ENCODE results near the gene PHF5A.
A peak's percentile ranks its signal among the peaks of the same experiment; 100 is the strongest.
"Not testable (repeated sequence)": the region's sequence is repeated elsewhere in the genome, so short reads cannot be mapped to it uniquely, and the experiment has no call there.

The PHF5A gene

DNA sequence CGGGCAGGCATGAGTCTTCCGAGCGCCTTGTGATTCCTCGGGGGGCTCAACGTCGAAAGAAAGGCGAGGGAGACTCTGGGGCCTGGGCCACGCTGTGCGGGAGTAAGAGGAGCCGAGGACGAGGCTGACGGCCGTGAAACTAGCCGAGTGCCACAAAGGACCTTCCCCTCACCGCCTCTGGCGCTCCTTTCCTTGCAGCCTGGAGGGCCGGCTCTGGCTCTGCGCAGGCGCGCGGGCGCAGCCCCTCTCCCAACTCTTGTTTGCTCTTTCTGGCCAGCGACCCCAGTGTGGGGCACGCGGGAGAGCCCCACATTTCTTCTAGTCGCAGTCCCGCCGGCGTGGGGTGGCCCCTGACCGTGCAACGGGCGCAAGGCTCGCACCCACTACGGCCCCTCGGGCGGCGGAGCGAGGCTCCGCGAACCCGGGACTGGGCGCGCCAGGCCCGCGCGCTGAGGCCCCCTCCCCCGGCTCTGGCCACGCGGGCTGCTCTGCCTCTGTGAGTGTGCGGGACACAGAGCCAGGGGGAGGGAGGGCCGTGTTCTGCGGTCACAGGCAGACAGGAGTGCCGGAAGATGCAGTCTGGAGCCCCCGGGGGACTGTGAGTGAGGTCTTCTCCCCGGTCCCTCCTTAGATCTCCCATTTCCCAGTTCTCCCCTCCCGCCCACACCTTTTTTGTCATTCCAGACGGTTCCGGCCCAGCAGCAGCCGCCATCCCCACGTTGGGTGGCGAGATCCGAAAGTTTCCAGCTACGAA is 20.9 kb downstream of the PHF5A start:
- peak; percentile 60 for DNase-seq (ENCODE audit: low read depth)

DNA sequence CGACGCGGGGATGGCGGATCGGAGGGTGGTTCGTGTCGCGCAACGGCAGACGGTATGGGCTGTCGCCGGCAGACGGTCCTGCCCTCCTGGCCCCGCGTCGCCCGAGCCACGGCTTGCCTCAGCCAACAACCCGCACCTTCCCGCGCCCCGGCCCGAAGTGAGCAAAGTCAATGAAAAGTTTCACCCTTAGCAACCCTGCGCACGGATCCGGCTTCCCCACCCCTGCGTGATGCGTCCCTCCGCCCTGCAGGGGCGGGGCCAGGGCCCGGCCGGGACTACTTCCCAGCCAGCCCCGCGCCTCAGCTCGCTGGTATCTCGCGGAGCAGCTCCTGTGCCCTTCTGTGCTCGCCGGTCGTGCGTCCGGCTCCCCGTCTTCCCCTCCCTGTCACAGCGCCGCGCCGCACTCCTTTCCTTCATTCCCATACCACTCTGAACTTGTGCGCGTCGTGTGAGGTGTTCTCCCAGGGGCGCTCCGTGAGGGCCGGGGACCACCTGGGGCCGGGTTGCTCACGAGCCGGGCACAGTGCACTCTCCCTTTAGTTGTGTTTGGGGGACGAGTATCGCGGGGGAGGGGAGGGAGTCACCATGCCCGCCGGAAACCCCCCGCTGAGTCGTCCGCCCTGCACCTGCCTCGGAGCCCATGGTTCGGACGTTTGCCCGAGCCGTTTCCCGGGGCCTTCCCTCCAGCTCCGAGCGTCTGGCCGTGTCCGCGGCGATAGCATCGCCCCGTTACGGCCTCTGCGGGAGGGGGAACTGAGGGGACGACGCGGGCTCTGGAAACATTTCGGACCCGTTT is 21.7 kb downstream of the PHF5A start, which contains the start of gene TOB2:
TOB2 (minus strand) TSS at position 163 of the 796 bp plus-strand sequence. CDS start 9,456 bp downstream, outside the sequence.
- peak; percentile 96 for DNase-seq (ENCODE audit: low read depth)

DNA sequence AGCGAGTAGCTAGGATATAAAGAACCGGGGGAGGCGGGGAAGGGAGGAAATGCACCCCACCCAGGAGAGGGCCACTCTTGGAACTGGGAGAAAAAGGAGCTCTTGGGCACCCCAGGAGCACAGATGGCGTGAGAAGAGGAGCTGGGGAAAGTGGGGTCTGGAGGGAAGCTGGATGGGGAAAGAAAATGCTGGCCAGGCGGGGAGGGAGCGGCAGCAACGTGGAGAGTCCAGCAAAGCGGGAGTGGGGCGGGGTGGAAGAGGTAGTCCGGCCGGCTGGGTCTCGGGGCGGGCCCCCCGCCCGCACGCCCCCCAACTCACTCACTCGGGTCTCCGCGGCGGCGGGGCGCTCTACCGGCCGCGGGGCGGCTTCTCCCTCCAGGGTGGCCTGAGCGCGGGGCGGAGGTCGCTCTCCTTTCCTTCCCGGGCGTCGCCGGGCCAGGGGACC is 22.4 kb downstream of the PHF5A start:
- DNase-seq (ENCODE audit: low read depth), result no peak

DNA sequence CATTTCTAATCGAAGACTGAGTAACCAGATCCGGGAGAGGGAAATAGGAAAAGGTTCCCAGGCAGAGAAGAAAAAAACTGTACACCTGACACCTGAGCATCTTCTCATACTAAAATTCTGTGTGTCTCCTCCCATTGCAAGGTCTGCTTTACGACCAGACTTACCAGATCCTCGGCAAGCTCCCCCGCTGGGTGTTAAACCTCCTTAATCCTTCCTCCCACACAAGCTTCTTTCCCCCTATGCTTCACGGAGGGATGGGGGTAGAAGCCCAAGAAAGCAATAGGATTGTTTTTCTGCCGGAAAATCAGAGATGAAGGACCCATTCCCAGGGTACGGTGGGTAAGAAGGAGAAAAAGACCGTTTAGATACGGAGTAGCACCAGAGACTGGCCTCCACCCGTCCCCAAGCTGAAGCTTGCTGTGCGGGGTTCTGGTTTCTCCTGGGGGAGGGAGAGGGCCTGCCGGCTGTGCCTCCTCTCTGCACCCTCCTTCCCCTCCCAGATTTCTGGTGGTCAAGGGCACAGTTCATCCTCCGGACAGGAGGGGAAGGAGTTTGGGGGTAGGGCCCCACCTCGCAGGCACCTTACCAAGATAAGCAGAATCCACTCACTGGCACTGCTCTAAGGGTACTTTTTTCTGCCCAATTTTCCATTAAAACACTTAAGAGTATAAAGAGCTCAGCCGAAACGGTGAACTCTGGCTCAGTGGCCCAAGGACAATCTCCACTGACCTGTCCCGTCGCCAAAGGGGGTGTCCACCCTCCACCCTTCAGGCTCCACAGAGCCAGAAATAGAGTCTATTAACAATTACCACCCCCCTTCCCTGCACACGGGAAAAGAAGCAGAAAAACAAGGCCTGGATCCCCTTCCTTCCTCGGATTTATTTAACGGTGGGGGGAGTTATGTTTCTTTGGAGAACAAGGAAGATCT is 23.1 kb downstream of the PHF5A start:
- peak; percentile 12 for DNase-seq (ENCODE audit: low read depth)

DNA sequence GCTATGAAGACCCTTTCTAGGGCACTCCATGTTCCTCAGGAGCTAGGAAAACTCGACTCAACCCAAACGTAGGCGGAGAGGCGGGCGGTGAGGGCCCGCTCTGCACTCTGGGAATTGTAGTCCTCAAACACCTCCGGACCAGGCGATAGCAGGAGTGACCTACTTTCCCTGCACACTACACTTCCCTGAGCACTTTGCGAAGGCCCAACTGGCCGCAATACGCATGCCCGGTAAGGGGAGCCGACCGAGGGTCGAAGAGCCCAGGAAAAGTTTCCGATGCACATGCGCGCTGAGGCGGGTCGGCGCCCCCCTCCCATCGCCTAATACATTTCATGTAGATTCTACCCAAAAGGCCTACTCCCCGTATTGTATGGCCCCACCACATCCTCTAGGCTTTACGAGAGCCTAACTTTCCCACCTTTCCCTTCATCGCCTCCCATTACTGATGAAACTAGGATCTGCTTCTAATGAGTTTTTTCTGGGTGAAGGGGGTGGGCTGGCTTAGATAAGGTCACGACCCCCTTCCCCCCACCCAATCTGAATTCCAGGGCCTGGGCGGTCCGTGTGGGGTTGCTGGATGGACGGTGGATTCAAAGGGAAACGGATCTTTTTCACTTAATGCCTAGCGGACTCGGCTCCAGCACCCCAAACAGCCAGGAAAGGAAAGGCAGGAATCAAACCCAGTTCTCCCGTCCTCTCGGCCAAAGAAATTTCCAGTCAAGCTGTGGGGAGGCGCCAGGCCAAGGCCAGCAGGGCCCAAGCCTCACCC is 23.9 kb downstream of the PHF5A start:
- peak; percentile 84 for DNase-seq (ENCODE audit: low read depth)

DNA sequence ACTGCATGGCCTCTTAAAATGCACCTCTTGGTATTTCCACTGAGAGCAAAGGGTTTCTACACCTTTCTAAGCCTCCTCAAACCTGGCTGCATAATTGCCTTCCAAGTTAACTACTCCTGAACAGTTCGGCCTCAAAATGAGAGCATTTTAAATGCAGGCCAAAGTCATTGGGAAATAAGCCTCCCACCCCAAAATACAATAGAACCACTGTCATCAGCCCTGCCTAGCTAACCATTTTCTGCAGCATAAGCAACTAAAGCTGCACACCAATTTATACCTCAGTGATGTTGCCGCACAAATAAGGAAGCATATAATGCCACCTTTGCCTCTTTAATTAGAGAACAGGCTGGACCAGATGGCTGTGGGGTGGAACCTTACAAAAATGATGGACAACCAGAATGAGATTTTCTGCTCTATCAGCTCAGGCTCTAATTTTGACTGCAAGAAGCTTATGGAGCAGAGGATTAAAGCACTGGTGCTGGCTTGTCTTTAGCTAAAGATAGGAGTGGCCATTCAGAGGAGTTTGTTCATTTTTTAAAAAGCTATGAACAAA is 26.2 kb downstream of the PHF5A start:
- no peak for DNase-seq (ENCODE audit: low read depth)

DNA sequence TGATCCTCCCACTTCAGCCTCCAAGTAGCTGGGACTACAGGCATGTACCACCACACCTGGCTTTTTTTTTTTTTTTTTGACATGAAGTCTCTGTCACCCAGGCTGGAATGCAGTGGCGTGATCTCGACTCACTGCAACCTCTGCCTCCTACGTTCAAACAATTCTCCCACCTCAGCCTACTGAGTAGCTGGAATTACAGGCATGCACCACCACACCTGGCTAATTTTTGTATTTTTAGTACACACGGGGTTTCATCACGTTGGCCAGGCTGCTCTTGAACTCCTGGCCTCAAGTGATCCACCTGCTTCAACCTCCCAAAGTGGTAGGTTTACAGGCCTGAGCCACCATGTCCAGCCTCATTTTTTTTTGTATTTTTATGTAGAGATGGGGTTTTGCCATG is 28.0 kb downstream of the PHF5A start:
- not testable (repeated sequence) for DNase-seq (ENCODE audit: low read depth)

DNA sequence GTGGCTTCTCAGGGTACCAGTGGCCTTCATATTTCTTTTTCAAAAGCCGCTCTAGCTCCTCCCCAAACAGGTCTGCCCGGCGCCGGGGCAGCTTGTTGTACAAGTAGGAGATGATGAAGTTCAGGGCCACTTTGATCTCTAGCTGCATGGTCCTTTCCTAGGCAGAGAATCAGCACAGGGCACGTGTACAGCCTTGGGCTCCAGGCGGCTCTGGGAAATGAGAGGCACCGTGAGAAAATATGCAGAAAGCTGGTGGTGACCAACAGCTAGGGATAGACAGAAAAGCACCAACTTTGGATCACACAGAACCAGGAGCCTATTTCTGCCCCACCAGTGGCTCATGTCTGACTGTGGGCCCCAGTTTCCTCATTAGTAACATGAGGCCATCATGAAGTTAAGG is 31.3 kb downstream of the PHF5A start:
- DNase-seq (ENCODE audit: low read depth), result no peak

DNA sequence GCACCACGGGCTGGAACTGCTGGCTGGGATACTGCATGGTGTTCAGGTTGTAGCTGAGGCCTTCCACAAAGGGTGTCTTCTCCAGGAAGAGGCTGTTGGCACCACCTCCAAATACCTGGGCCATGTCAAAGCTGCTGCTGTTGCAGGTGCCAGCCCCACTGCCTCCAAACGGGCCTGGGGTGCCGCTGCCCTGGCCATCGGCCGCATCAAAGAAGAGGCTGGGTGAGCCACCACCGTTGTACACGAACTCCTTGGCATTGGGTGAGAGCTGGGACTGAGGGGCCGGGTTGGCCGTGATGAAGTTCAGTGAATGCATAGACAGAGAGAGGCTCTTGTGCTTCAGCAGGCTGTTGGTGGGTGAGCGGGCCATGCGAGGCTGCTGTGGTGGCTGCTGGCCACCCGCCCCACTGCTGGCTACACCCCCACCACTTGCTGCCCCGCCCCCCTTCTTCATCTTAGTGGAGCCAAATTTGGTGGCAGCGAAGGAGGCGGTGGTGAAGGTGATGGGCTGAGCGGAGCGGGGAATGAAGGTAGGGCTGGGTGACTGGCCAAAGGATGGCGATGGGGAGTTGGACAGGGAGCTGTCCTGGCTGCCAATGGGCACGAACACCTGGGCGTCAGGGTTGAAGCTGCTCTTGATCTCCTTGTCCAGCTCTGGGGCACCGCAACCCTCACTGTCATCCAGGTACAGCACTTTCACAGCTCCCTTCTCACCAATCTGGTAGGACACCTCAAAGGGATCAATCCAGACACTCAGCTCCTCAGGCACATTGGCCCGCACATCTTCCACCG is 32.0 kb downstream of the PHF5A start:
- DNase-seq (ENCODE audit: low read depth), result no peak

DNA sequence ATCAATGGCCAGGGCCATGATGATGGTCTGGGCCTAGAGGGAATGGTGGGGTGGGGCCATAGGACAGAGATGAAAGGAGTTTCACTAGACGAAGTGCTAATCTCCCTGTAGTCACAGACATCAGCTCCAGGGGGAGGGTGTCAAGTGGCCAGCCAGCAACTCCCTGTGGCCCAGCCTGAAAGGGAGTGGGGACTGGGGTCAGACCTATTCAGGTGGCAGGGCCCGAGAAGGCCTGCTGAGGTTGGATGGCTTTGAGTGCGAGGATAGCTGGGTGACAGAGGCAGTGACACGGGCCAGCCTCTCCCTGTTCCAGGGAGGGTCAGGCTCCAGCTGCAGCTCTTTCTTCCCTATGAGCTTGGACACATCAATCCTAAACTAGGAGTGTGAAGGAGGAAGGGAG is 32.9 kb downstream of the PHF5A start:
- DNase-seq (ENCODE audit: low read depth), result no peak

DNA sequence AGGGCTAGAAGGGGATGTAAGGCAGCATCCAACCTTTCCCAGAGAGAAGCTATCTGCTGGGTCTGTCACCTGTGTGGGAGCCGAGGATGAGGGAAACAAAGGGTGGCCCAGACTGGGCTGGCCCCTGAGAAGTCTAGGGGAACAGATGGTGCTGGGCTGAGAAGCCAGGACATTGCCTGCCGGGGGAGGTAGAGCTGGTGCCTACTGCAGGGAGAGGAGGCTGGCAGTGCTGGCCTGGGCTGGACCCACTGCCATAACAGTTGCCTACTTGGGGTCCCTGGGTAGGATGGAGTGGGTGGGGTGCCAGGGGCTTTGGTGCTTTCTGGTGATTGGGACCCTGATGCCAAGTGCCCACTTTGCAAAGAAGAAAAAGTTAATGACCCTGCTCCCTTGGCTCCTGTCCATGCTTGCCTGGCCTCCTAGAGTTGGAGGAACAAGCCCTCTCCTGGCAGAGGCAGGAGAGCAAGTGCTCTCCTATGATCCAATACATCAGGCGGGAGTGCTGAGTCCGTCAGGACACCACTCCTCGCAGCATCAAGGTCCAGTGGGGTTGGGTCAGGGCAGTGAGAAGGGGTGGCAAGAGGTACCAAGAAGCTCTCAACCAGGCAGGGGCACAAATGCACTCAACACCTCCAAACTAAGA is 34.0 kb downstream of the PHF5A start:
- DNase-seq (ENCODE audit: low read depth), result not testable (repeated sequence)

DNA sequence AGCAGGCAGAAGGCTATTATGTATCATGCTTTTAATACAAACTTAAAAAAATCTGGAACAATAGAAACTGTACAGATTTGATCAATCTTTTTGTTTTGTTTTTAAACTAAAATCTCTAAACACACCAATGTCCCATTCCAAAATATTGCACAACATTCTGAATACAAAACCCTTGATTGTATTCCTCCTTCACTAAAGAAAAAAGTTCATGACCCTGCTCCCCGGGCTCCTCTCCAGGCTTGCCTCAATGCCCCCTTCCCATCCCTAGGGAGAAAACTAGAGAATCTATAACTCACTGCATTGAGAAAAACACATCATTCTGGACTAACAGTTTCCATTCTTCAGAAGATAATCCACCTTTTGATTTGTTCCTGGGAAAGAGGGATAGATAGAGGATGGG is 35.0 kb downstream of the PHF5A start:
- not testable (repeated sequence) for DNase-seq (ENCODE audit: low read depth)

DNA sequence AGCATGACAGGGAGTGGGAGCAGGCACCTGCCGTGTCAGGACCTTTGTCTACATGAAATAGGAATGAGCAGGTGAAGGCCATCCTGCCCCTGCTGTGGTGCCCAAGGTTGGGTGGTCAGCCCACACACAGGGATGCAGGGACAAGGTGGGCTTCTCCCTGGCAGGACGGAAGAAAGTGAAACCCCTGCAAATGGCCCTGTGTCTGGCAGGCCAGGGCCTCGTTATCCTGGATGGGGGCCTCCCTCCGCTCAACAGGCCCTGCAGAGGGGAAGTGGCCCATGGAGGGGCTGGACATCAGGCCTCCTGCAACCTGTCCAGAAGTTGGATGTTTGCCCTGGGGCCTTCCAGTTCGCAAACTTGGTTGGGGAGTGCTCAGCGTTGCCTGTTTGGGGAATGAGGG is 36.8 kb downstream of the PHF5A start:
- DNase-seq (ENCODE audit: low read depth), result no peak

DNA sequence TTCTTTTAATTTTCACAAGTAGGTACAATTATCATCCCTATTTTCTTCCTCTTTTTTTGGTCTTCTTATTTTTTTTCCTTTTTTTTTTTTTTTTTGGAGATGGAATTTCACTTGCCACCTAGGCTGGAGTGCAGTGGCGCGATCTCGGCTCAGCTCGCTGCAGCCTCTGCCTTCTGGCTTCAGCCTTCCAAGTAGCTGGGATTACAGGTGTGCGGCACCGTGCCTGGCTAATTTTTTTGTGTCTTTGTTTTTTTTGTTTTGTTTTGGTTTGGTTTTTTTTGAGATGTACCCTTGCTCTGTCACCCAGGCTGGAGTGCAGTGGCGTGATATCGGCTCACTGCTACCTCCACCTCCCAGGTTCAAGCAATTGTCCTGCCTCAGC is 38.5 kb downstream of the PHF5A start:
- DNase-seq (ENCODE audit: low read depth), result no peak

DNA sequence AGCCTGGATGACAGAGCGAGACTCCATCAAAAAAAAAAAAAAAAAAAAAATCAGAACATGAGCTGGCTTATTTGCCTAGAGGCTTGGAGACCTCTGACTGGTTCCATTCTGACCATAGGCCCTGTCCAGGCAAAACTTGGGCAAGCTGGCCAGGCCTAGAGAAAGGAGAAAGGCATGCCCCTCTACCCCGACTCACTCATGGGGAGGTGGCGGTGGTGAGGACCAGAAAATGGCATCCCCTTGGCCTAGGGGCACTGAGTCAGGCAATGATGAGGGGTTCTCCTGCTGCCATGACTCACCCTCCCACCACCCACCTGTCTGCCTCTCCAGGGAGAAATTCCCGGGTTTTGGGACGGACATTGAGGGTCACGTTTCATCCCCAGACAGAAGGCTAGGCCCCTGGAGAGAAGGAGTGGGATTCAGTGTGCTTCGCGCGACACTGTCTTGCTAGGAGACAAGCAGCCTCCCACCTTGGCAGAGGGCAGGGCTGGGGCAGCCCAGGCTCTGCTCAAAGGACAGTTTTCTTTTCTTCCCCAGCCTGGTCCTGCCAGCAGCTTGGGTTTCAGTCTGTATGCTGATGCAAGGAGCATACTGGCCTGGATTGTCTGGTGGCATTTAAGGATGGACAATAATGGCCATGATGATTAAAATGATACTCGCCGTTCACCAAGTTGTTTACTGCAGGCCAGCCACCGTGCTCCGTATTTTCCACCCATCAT is 39.1 kb downstream of the PHF5A start:
- no peak for DNase-seq (ENCODE audit: low read depth)

DNA sequence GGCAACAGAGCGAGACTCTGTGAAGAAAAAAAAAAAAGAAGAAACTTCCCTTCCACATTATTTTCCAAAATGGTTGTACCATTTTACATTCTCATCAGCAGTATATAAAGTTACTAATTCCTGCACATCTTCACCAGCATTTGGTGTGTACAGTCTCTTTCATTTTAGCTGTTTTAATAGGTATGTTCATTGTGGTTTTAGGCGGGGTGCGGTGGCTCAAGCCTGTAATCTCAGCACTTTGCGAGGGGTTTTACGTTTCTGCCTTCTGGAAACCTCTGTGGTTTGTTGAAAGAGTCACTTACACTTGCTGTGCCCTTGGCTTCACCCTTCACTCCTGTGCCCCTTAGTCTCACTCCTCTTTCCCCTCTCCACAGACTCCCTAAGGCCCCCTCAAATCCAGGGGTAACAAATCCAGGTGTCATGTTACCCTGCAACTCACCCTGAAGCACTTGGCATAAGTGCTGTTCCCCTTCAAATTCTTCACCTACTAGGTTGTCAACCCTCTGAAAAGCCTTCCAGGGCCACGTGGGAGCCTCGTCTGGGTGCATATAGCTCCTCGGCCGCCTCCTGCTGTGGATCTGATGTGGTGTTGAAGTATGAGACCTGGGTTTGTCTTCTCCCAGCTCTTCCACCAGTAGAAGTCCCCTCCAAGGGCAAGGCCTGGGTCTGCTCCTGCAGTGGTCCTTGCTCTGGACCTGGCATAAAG is 42.7 kb downstream of the PHF5A start:
- no peak for DNase-seq (ENCODE audit: low read depth)

DNA sequence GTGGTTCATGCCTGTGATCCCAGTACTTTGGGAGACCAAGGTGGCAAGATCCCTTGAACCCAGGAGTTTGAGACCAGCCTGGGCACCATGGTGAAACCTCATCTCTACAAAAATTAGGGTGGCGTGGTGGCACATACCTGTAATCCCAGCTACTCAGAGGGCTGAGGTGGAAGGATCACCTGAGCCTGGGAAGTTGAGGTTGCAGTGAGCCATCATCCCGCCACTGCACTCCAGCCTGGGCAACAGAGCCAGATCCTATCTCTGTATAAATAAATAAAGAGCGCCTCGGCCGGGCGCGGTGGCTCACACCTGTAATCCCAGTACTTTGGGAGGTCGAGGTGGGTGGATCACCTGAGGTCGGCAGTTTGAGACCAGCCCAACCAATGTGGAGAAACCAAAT is 49.8 kb downstream of the PHF5A start:
- no peak for DNase-seq (ENCODE audit: low read depth)

DNA sequence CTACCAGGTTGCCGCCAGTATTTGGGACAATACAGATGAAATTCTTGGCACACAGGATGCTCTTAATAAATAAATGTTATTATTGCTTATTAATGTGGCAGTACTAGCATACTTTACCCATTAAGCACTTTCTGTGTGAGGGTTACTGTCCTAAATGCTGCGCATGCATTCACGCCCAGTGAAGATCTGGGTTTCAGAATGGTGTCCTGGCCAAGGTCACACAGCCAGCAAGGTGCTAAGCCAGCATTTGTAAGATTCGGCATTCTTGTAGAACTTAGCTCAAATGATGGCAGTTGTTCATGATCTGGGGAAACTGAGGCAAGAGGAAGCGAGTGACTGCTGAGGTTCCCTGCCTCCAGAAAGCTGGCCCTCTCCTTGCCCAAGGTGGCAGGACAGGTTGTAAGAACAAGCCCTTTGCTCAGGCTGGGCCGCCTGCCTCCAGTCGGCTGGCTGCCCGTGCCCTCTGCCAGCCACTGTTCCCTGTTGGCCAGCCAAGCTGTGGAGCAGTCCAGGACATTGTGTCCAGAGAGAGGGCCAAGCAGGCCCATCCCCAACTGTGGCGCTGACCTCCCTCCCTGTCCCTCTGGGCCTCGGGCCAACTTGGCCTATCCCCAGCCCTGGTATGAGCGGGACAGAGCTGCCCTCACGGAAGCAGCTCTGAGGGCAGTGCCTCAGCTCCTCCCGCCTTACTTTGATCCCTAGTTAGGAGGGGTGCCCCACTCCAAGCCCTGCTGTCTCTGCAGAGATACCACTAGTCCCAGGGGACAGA is 50.7 kb downstream of the PHF5A start:
- no peak for DNase-seq (ENCODE audit: low read depth)
